AG09309 (cell line): ENCODE measurements around the gene MGARP.
"Not testable (repeated sequence)": the region's sequence is repeated elsewhere in the genome, so short reads cannot be mapped to it uniquely, and the experiment has no call there.

Experiments
- DNase-seq: peaks from one replicate; pipeline ENCODE4 v3.0.0-alpha.2; 2010; ENCODE audit warnings: low read depth
- H3K4me3 ChIP-seq: 2 replicates; pipeline ENCODE4 v1.5.1; 2011; ENCODE audit warnings: mild to moderate bottlenecking, low read depth, low read length, moderate library complexity; ENCODE audit not compliant: control insufficient read depth
- TF ChIP-seq, protein P1 (sequence below): IDR thresholded peaks from 2 replicates; pipeline ENCODE4 v1.5.1; 2011; ENCODE audit warnings: mild to moderate bottlenecking, low read depth, low read length, inconsistent platforms; ENCODE audit not compliant: insufficient read depth, control insufficient read depth; ENCODE audit errors: missing control alignments

Gene MGARP

DNA sequence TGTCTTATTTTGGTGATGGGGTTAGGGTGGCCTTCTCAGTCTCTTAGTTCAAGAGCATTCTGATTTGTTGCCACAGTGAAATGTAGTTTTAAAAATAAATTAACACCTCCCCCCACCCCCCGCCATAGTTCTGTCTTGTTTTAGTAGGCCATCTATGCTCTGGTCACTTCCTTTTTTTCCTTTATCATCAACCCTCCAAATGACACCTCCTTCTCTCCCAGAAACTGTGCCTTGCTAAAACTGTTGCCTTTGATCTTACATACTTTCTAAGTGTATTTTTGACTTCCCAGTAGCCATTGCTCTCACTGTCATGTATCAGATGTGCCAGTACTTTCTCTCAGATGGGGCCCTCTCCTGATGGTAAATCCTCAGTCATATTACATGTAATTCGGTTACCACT, 36.7 kb upstream of the MGARP start:
- DNase-seq, result no peak
- no peak overlapping the region for H3K4me3 ChIP-seq
- TF ChIP-seq, protein P1, sequence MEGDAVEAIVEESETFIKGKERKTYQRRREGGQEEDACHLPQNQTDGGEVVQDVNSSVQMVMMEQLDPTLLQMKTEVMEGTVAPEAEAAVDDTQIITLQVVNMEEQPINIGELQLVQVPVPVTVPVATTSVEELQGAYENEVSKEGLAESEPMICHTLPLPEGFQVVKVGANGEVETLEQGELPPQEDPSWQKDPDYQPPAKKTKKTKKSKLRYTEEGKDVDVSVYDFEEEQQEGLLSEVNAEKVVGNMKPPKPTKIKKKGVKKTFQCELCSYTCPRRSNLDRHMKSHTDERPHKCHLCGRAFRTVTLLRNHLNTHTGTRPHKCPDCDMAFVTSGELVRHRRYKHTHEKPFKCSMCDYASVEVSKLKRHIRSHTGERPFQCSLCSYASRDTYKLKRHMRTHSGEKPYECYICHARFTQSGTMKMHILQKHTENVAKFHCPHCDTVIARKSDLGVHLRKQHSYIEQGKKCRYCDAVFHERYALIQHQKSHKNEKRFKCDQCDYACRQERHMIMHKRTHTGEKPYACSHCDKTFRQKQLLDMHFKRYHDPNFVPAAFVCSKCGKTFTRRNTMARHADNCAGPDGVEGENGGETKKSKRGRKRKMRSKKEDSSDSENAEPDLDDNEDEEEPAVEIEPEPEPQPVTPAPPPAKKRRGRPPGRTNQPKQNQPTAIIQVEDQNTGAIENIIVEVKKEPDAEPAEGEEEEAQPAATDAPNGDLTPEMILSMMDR, result no peak

DNA sequence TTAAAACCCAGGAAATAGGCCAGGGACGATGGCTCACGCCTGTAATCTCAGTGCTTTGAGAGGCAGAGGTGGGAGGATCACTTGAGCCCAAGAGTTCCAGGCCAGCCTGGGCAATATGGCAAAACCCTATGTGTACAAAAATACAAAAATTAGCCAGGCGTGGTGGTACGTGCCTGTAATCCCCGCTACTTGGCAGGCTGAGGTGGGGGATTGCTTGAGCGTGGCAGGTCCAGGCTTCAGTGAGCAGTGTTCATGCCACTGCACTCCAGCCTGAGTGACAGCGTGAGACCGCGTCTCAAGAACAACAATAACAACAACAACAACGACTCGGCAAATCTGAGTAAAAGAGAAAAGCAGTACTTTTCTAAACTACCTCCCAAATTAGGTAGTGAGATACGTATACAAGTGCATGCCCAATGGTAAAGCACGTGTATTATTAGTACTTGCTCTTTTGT, 35.2 kb upstream of the MGARP start:
- H3K4me3 ChIP-seq, result no peak overlapping the region
- DNase-seq, result no peak
- TF ChIP-seq, protein P1, result no peak

DNA sequence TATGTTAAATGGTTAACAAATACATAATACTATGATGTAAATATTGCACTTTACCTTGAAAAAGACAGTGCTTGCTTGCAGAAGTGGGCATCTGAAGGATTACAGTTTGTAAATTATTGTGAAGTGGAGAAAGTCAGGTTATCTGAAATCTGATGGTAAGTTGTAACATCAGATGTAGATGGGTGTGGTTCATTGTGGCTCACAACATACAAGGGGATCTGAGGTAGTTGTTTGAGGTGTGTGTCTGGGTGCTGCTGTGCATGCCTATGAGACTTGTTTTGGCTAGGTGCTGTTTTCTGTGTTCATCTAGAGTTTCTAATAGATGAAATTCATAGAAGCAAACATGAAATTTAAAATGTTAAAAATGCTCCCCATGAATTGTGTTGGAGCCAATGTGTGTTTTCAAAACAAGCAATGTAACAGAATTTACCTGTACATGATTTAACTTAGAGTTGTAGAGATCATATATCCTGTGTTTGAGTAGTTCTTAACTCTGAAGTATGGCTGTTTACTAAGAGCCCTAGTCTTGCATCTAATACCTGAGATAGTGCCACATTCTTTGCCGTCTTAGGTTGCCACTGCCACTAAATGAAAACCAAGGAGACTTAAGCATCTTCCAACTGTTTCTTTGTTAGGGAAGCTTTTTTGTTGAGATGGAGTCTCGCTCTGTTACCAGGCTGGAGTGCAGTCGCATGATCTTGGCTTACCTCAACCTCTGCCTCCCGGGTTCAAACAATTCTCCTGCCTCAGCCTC, 34.2 kb upstream of the MGARP start:
- no peak overlapping the region for H3K4me3 ChIP-seq
- TF ChIP-seq, protein P1, result no peak
- no peak for DNase-seq

DNA sequence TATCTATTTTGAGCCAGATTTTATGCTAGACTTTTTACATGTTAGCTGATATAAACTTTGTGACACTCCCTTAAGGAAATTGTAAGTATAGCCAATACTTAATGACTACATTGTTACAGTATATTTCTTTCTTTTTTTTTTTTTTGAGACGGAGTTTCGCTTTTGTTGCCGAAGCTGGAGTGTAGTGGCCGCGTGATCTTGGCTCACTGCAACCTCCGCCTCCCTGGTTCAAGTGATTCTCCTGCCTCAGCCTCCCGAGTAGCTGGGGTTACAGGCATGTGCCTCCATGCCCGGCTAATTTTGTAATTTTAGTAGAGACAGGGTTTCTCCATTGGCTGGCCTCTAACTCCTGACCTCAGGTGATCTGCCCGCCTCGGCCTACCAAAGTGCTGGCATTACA, 33.4 kb upstream of the MGARP start:
- not testable (repeated sequence) for DNase-seq, H3K4me3 ChIP-seq

DNA sequence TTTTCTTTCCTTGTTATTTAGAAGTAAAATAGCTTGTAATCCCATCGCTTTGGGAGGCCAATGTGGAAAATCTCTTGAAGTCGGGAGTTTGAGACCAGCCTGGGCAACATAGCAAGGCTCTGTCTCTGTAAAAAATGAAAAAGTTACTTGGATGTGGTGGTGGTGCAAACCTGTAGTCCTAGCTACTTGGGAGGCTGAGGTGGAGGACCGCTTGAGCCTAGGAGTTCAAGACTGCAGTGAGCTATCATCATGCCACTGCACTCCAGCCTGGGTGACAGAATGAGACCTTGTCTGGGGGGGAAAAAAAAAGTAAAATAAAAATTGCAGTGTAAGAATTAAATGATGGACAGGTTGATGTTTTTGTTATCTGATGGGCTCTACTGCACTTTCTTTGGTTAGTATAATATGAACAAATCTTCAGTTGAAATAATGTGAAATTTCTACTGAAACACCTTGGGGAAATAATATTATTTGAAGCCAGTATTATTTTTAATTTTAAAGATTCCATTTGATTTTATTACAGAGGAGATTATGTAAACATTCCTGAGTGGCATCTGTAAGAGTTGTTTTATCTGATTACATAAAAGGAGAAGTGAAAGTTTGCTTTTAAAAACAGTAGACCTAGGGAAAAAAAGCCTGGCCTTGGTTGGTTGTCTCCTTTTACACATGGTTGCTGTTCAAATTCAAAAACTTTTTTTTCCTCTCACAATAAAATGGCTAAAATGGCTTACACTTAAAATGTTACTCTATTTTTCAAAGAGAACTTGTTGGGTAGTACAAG, 32.7 kb upstream of the MGARP start:
- DNase-seq, result no peak
- TF ChIP-seq, protein P1, result no peak
- no peak overlapping the region for H3K4me3 ChIP-seq

DNA sequence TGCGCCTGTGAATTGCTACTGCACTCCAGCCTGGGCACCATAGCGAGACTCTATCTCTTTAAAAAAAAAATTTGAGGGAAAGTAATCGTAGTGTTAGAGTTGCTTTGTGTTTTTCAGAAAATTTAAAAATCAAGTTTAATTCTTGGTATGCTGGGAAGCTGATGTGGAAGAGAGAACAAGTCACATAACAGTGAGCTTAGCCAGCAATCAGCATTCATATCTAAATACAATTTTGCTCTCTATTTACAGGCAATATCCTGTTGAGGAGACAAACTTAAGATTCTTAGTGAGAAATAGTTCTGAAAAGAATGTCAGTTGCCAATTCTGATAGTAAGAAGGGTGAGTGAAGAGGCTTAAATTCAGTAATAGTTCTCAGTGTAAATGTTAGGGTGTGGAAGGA, 31.9 kb upstream of the MGARP start:
- DNase-seq, result no peak
- TF ChIP-seq, protein P1, result no peak
- H3K4me3 ChIP-seq, result no peak overlapping the region

DNA sequence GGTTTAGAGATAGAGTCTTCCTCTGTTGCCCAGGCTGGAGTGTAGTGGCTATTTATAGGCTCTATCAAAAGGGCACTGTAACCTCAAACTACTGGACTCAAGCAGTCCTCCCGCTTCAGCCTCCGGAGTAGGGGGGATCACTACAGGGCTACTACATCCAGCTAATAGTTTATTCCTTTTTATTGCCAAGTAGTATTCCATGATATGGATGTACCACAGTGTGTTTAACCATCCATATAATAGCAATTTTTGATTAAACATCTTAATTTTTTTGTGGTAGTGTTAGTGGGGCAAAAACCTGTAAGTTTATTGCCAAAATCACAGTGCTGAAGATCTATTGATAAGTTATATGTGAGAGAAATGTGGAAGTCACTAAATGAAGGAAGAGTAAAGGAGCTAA, 24.9 kb upstream of the MGARP start:
- no peak for DNase-seq
- H3K4me3 ChIP-seq, result no peak overlapping the region
- TF ChIP-seq, protein P1, result no peak
